Regular cardiac myocyte (primary cell): ENCODE measurements around the gene RSPH10B2. TPM values are rescaled to one million over a fixed set of nuclear protein-coding genes. Genes with fewer than 3 reads are reported as not detected.

Source experiments
- total RNA-seq: library from RNA; depleted of rRNA; stranded (reverse); fragments of >200 nt; gene quantifications from 2 replicates; pipeline ENCODE4 v1.2.3, GENCODE V29; 2014

Gene RSPH10B2
- 0.85 TPM in 1 of 2 replicates, not detected in the other for total RNA-seq

DNA sequence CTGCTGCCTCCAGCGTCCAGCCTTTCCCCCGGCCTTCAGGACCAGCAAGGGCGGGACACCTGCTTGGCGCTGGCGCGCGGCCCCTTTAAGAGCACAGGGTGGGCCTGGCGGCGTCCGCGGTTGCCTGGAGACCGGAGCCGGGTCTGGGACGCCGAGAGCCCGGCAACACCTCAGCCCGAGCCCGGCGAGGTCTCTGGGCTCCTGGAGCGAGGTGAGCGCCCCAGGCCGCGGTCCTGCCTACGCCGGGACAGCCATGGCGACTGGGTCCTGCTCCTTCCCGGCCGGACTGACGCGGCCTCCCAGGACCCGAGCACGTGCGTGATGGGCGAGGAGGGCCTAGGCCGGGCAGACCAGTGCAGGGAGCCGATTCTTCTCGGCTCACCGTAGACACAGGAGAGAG lies at the start of gene RSPH10B2:
Gene RSPH10B2 (plus strand): TSS at position 140 of the 400 bp plus-strand sequence. CDS start 3,575 bp downstream, outside the sequence.

GRCh38 chr7:6706666-6707407 lies 47.1 kb upstream of the RSPH10B2 start, which contains the start of gene ZNF12:
Gene ZNF12 (minus strand): TSS chr7:6706947. CDS start chr7:6705173, 1,774 bp downstream.

DNA sequence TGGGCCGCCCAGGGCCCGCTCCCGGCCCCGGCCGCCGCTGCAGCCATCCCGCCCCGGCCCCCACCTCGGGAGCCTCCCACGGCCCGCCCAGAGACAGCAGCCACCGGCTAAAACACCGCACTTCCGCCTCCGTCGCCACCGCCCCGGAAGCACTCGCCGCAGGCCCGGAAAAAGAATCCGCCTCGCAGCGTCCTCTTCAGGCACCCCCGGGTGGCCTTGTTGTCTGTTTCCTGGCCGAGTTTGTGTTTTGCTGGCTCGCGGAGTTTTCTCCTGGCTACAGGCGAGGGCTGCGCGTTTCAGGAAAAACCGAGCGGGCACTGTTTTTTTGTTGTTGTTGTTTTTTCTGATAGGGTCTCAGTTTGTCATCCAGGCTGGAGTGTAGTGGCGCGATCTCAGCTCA lies 72.2 kb downstream of the RSPH10B2 start, which contains the start of gene CCZ1B:
Gene CCZ1B (minus strand): TSS at position 125 of the 400 bp plus-strand sequence. CDS start 78 bp downstream, at position 47.

Other genes with a start within 250 kb of the RSPH10B2 start
- under 0.01 TPM in 1 of 2 replicates, not detected in the other for gene GRID2IP, start 202.6 kb upstream of the RSPH10B2 start, total RNA-seq
- 39.9 and 58.6 TPM in 2 replicates for gene ZDHHC4, start 176.6 kb upstream of the RSPH10B2 start, total RNA-seq
- gene INTS15, start 164.1 kb upstream of the RSPH10B2 start, total RNA-seq, result 6.7 and 9.0 TPM in 2 replicates
- gene ZNF853, start 138.5 kb upstream of the RSPH10B2 start, total RNA-seq, result 0.19 and 0.28 TPM in 2 replicates
- gene ZNF316, start 116.8 kb upstream of the RSPH10B2 start, total RNA-seq, result 15.5 and 15.7 TPM in 2 replicates
- gene ZNF12, start 47.2 kb upstream of the RSPH10B2 start, total RNA-seq, result 14.6 and 26.8 TPM in 2 replicates
- 27.0 and 30.7 TPM in 2 replicates for gene CCZ1B, start 72.2 kb downstream of the RSPH10B2 start, total RNA-seq